Tibial artery (tissue), 4 donors: ENCODE results near the gene RNF150.

Experiments
- DNase-seq, 2 donors: peaks; one replicate each; pipeline ENCODE4 v3.0.0-alpha.2; 2019
- H3K27ac ChIP-seq, 2 donors: fragments of 200-600 bp; sonication (generic) in 1 of 2; 1 replicate in 1 of 2; 2 replicates in 1 of 2; pipeline ENCODE4 v1.5.1; 2018 to 2019; ENCODE audit warnings: mild to moderate bottlenecking in 1 of 2
- H3K27me3 ChIP-seq, 2 donors: fragments of 200-600 bp; sonication (generic) in 1 of 2; one replicate each; pipeline versions ENCODE4 v1.5.1 to v1.6.0; 2016 to 2019
- H3K36me3 ChIP-seq, 3 donors: fragments of 200-600 bp; sonication (generic) in 2 of 3; one replicate each; pipeline ENCODE4 v1.5.1; 2016 to 2019; ENCODE audit warnings: mild to moderate bottlenecking in 2 of 3
- H3K4me1 ChIP-seq, 4 donors: fragments of 200-600 bp; sonication (generic) in 2 of 4; 1 replicate in 3 of 4; 2 replicates in 1 of 4; pipeline ENCODE4 v1.5.1; 2016 to 2019
- H3K4me3 ChIP-seq, 2 donors: fragments of 200-600 bp; sonication (generic) in 1 of 2; 1 replicate in 1 of 2; 2 replicates in 1 of 2; pipeline ENCODE4 v1.5.1; 2018 to 2019; ENCODE audit warnings: mild to moderate bottlenecking in 2 of 2
- H3K9me3 ChIP-seq, 3 donors: fragments of 200-600 bp; sonication (generic) in 1 of 3; one replicate each; pipeline ENCODE4 v1.5.1; 2016 to 2019
- intact Hi-C: fragments of 100-400 bp; cut with DNase I; formaldehyde crosslinking; loops from one replicate; pipeline ENCODE4 v1.15.0; 2023; ENCODE audit warnings: low total_unique reads
- TF ChIP-seq, protein P1 (sequence below), 2 experiments: fragments of 200-600 bp in 1 of 2; fragments of 450-650 bp in 1 of 2; IDR thresholded peaks; one replicate each; pipeline ENCODE4 v1.5.1; 2017 to 2019; ENCODE audit warnings: antibody characterized with exemption in 2 of 2, mild to moderate bottlenecking in 1 of 2, moderate library complexity in 1 of 2

The RNF150 gene

DNA sequence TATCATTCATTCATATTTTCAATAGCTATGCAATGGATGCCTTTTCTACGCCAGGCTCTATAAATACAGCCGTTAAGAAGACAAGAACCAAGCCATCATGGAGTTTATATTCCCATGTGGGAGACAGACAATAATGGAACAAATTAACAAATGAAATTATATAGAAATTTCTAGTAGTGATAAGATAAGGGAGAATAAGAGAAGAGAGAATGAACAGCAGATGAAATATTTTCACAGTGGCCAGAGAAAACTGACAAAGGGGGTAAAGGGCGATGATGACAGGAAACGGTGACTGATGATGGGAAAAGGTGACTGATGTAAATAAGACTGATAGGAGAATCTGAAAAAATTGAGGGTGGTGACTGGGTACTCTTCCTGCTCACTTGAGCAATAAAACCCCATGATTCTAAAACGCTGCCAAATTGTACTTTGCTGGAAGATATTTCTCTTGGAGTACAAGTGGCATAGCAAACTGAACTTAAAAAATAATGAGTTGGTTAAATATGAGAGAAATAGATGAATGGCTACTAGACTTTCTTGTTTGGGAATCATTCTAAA is 13.2 kb downstream of the RNF150 start:
- no peak overlapping the region for H3K27ac ChIP-seq
- H3K27me3 ChIP-seq: no peaks in the 10 kb centered on the region
- intact Hi-C loops: no loop called here
- TF ChIP-seq, protein P1, sequence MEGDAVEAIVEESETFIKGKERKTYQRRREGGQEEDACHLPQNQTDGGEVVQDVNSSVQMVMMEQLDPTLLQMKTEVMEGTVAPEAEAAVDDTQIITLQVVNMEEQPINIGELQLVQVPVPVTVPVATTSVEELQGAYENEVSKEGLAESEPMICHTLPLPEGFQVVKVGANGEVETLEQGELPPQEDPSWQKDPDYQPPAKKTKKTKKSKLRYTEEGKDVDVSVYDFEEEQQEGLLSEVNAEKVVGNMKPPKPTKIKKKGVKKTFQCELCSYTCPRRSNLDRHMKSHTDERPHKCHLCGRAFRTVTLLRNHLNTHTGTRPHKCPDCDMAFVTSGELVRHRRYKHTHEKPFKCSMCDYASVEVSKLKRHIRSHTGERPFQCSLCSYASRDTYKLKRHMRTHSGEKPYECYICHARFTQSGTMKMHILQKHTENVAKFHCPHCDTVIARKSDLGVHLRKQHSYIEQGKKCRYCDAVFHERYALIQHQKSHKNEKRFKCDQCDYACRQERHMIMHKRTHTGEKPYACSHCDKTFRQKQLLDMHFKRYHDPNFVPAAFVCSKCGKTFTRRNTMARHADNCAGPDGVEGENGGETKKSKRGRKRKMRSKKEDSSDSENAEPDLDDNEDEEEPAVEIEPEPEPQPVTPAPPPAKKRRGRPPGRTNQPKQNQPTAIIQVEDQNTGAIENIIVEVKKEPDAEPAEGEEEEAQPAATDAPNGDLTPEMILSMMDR (IDR thresholded peaks at IDR 0.05): no peak
- H3K36me3 ChIP-seq: no peaks in the 10 kb centered on the region
- no peak for DNase-seq
- H3K4me3 ChIP-seq: no peak overlapping the region
- peaks cover 0 to 22% (median 3%) of the 10 kb centered on the region in 4 donors for H3K4me1 ChIP-seq
- H3K9me3 ChIP-seq: no peaks in the 10 kb centered on the region

GRCh38 chr4:141119071-141119470 is 14.2 kb downstream of the RNF150 start:
- no peaks in the 10 kb centered on the region for H3K36me3 ChIP-seq
- H3K4me3 ChIP-seq: no peak overlapping the region
- no peak overlapping the region for H3K27ac ChIP-seq
- H3K9me3 ChIP-seq: no peaks in the 10 kb centered on the region
- TF ChIP-seq, protein P1 (IDR thresholded peaks at IDR 0.05): no peak
- H3K4me1 ChIP-seq: peaks cover 0 to 22% (median 3%) of the 10 kb centered on the region in 4 donors
- no peak for DNase-seq
- intact Hi-C loops: no loop called here
- no peaks in the 10 kb centered on the region for H3K27me3 ChIP-seq

- Histone ChIP-seq H3K9me3 (peaks cover 0 to 2% (median 0%) of the 10 kb centered on the region in 3 donors), H3K27ac (no peak overlapping the region), H3K4me3 (no peak overlapping the region), H3K36me3 (no peaks in the 10 kb centered on the region), H3K27me3 (no peaks in the 10 kb centered on the region), H3K4me1 (peaks cover 0 to 22% (median 3%) of the 10 kb centered on the region in 4 donors)
- TF ChIP-seq, protein P1 (IDR thresholded peaks at IDR 0.05): no peak
- intact Hi-C loops: no loop called here
- no peak for DNase-seq
These were observed 14.9 kb downstream of the RNF150 start for GRCh38 chr4:141118381-141118780.

DNA sequence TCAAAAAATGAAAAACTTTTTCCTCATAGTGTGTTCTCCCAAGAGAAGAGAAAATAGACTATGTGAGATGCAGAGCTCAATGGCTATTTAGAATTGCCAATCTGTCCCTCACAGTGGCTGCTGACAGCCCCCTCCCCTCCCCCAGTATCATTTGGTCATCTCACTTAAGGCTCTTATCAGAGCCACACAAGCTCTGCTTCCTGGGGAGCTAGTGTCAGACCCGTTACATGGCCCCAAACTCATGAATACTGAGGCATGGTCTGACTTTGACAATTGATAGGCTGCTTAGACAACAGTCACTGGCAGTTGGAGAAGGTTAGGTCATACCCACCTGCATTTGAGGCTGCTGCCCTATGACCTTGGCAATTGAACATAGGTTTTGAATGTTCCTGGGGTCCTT is 15.3 kb downstream of the RNF150 start:
- H3K9me3 ChIP-seq: peaks cover 0 to 2% (median 0%) of the 10 kb centered on the region in 3 donors
- H3K27me3 ChIP-seq: no peaks in the 10 kb centered on the region
- H3K4me1 ChIP-seq: peaks cover 0 to 22% (median 3%) of the 10 kb centered on the region in 4 donors
- TF ChIP-seq, protein P1 (IDR thresholded peaks at IDR 0.05): no peak
- no peak overlapping the region for H3K27ac ChIP-seq
- no peaks in the 10 kb centered on the region for H3K36me3 ChIP-seq
- intact Hi-C loops: no loop called here
- no peak for DNase-seq
- H3K4me3 ChIP-seq: no peak overlapping the region

DNA sequence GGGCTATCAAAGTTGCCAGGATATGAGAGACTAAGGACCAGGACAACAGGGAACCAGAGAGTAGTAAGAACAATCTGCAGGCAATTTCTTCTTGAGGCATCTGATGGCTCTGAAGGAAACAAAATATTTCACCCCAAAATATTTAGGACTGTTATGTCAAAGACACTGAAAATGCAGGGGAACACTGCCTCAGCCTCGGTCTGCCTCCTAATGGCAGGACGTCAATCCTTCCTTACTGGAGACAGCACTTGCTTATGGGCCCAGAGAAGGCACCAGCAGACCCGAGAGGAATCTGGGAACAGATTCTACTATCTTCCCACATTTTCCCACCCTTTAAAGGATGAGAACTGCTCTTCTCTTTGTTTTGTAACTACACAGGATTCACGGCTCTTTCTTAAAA is 23.3 kb downstream of the RNF150 start:
- TF ChIP-seq, protein P1 (IDR thresholded peaks at IDR 0.05): no peak
- H3K27ac ChIP-seq: no peak overlapping the region
- no peaks in the 10 kb centered on the region for H3K4me1 ChIP-seq
- no peak overlapping the region for H3K4me3 ChIP-seq
- DNase-seq: no peak
- intact Hi-C loops: no loop called here
- peaks cover 0 to 2% (median 0%) of the 10 kb centered on the region in 3 donors for H3K9me3 ChIP-seq
- H3K36me3 ChIP-seq: no peaks in the 10 kb centered on the region
- no peaks in the 10 kb centered on the region for H3K27me3 ChIP-seq

DNA sequence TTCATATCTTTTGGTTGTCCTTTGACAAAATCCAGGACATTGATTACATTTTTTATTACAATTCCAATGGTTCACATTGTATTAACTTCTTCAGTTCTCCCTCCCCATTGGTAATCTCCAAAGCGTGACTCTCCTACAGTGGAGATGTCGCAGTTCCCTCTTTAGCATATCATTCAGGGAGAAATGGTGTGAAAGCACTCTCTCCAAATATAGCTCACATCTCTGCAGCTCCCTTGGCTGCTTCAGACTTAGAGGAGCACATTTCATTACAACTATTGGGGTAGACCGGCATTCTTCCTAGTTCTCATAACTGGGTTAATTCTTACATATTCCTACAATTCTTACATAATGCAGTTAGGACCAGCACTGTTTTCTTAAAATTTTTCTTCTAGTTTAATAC is 25.3 kb downstream of the RNF150 start:
- intact Hi-C loops: no loop called here
- H3K9me3 ChIP-seq: no peaks in the 10 kb centered on the region
- TF ChIP-seq, protein P1 (IDR thresholded peaks at IDR 0.05): no peak
- H3K27me3 ChIP-seq: no peaks in the 10 kb centered on the region
- H3K36me3 ChIP-seq: no peaks in the 10 kb centered on the region
- no peaks in the 10 kb centered on the region for H3K4me1 ChIP-seq
- H3K27ac ChIP-seq: no peak overlapping the region
- H3K4me3 ChIP-seq: no peak overlapping the region
- no peak for DNase-seq
